ENCODE measurements around the gene BPIFA3.

Gene BPIFA3

GRCh38 chr20:33192912-33193501 lies 24.1 kb upstream of the BPIFA3 start:
- Mint-ChIP-seq H3K27me3 (peaks cover 9% of the 10 kb centered on the region), H3K36me3 (ENCODE audit: low read depth) (no peaks in the 10 kb centered on the region), H3K27ac (no peak overlapping the region), H3K9me3 (no peaks in the 10 kb centered on the region), H3K4me3 (no peak overlapping the region), H3K4me1 (ENCODE audit: low read depth) (no peaks in the 10 kb centered on the region)

- peaks cover 16% of the 10 kb centered on the region for H3K27me3 Mint-ChIP-seq
- H3K4me1 Mint-ChIP-seq (ENCODE audit: low read depth), result no peaks in the 10 kb centered on the region
- no peaks in the 10 kb centered on the region for H3K36me3 Mint-ChIP-seq (ENCODE audit: low read depth)
- no peak overlapping the region for H3K4me3 Mint-ChIP-seq
- no peaks in the 10 kb centered on the region for H3K9me3 Mint-ChIP-seq
- H3K27ac Mint-ChIP-seq, result no peak overlapping the region
These were observed 18.1 kb upstream of the BPIFA3 start for GRCh38 chr20:33199026-33199425.

- no peaks in the 10 kb centered on the region for H3K36me3 Mint-ChIP-seq (ENCODE audit: low read depth)
- H3K4me3 Mint-ChIP-seq, result no peak overlapping the region
- H3K9me3 Mint-ChIP-seq, result no peaks in the 10 kb centered on the region
- H3K27me3 Mint-ChIP-seq, result peaks cover 19% of the 10 kb centered on the region
- no peak overlapping the region for H3K27ac Mint-ChIP-seq
- H3K4me1 Mint-ChIP-seq (ENCODE audit: low read depth), result no peaks in the 10 kb centered on the region
These were observed 14.7 kb upstream of the BPIFA3 start for GRCh38 chr20:33202451-33202850.

GRCh38 chr20:33203444-33203843 lies 13.7 kb upstream of the BPIFA3 start:
- peaks cover 25% of the 10 kb centered on the region for H3K27me3 Mint-ChIP-seq
- H3K9me3 Mint-ChIP-seq, result no peaks in the 10 kb centered on the region
- no peak overlapping the region for H3K27ac Mint-ChIP-seq
- H3K36me3 Mint-ChIP-seq (ENCODE audit: low read depth), result no peaks in the 10 kb centered on the region
- H3K4me1 Mint-ChIP-seq (ENCODE audit: low read depth), result no peaks in the 10 kb centered on the region
- no peak overlapping the region for H3K4me3 Mint-ChIP-seq

GRCh38 chr20:33209789-33210188 lies 7.4 kb upstream of the BPIFA3 start:
- H3K27ac Mint-ChIP-seq, result no peak overlapping the region
- no peaks in the 10 kb centered on the region for H3K36me3 Mint-ChIP-seq (ENCODE audit: low read depth)
- H3K4me3 Mint-ChIP-seq, result no peak overlapping the region
- no peaks in the 10 kb centered on the region for H3K4me1 Mint-ChIP-seq (ENCODE audit: low read depth)
- H3K9me3 Mint-ChIP-seq, result no peaks in the 10 kb centered on the region
- peaks cover 58% of the 10 kb centered on the region for H3K27me3 Mint-ChIP-seq

GRCh38 chr20:33210371-33210770 lies 6.8 kb upstream of the BPIFA3 start:
- Mint-ChIP-seq H3K27ac (no peak overlapping the region), H3K9me3 (no peaks in the 10 kb centered on the region), H3K27me3 (peaks cover 64% of the 10 kb centered on the region), H3K36me3 (ENCODE audit: low read depth) (no peaks in the 10 kb centered on the region), H3K4me1 (ENCODE audit: low read depth) (no peaks in the 10 kb centered on the region), H3K4me3 (no peak overlapping the region)

GRCh38 chr20:33211817-33212424 lies 5.2 kb upstream of the BPIFA3 start:
- no peaks in the 10 kb centered on the region for H3K4me1 Mint-ChIP-seq (ENCODE audit: low read depth)
- H3K9me3 Mint-ChIP-seq, result no peaks in the 10 kb centered on the region
- peaks cover 70% of the 10 kb centered on the region for H3K27me3 Mint-ChIP-seq
- H3K4me3 Mint-ChIP-seq, result no peak overlapping the region
- H3K36me3 Mint-ChIP-seq (ENCODE audit: low read depth), result no peaks in the 10 kb centered on the region
- no peak overlapping the region for H3K27ac Mint-ChIP-seq

GRCh38 chr20:33224399-33224798 lies 7.2 kb downstream of the BPIFA3 start:
- Mint-ChIP-seq H3K4me3 (no peak overlapping the region), H3K36me3 (ENCODE audit: low read depth) (no peaks in the 10 kb centered on the region), H3K9me3 (no peaks in the 10 kb centered on the region), H3K27ac (no peak overlapping the region), H3K4me1 (ENCODE audit: low read depth) (no peaks in the 10 kb centered on the region), H3K27me3 (peaks cover 9% of the 10 kb centered on the region)

GRCh38 chr20:33229843-33230242 lies 12.7 kb downstream of the BPIFA3 start:
- peaks cover 15% of the 10 kb centered on the region for H3K4me1 Mint-ChIP-seq (ENCODE audit: low read depth)
- peaks cover 13% of the 10 kb centered on the region for H3K27me3 Mint-ChIP-seq
- no peaks in the 10 kb centered on the region for H3K9me3 Mint-ChIP-seq
- H3K27ac Mint-ChIP-seq, result peak overlapping the region; percentile 6
- H3K36me3 Mint-ChIP-seq (ENCODE audit: low read depth), result no peaks in the 10 kb centered on the region
- H3K4me3 Mint-ChIP-seq, result no peak overlapping the region

GRCh38 chr20:33231237-33231636 lies 14.1 kb downstream of the BPIFA3 start:
- Mint-ChIP-seq H3K36me3 (ENCODE audit: low read depth) (no peaks in the 10 kb centered on the region), H3K4me3 (no peak overlapping the region), H3K4me1 (ENCODE audit: low read depth) (peaks cover 15% of the 10 kb centered on the region), H3K27ac (no peak overlapping the region), H3K27me3 (peaks cover 5% of the 10 kb centered on the region), H3K9me3 (no peaks in the 10 kb centered on the region)

GRCh38 chr20:33232486-33233072 lies 15.4 kb downstream of the BPIFA3 start:
- no peaks in the 10 kb centered on the region for H3K9me3 Mint-ChIP-seq
- H3K27me3 Mint-ChIP-seq, result peaks cover 16% of the 10 kb centered on the region
- no peak overlapping the region for H3K4me3 Mint-ChIP-seq
- peaks cover 15% of the 10 kb centered on the region for H3K4me1 Mint-ChIP-seq (ENCODE audit: low read depth)
- no peaks in the 10 kb centered on the region for H3K36me3 Mint-ChIP-seq (ENCODE audit: low read depth)
- no peak overlapping the region for H3K27ac Mint-ChIP-seq

- Mint-ChIP-seq H3K27ac (no peak overlapping the region), H3K36me3 (ENCODE audit: low read depth) (no peaks in the 10 kb centered on the region), H3K4me3 (no peak overlapping the region), H3K4me1 (ENCODE audit: low read depth) (peaks cover 15% of the 10 kb centered on the region), H3K27me3 (peaks cover 16% of the 10 kb centered on the region), H3K9me3 (no peaks in the 10 kb centered on the region)
These were observed 16.1 kb downstream of the BPIFA3 start for GRCh38 chr20:33233129-33233774.

- no peaks in the 10 kb centered on the region for H3K9me3 Mint-ChIP-seq
- H3K4me1 Mint-ChIP-seq (ENCODE audit: low read depth), result peaks cover 15% of the 10 kb centered on the region
- no peak overlapping the region for H3K4me3 Mint-ChIP-seq
- H3K36me3 Mint-ChIP-seq (ENCODE audit: low read depth), result no peaks in the 10 kb centered on the region
- no peak overlapping the region for H3K27ac Mint-ChIP-seq
- peaks cover 16% of the 10 kb centered on the region for H3K27me3 Mint-ChIP-seq
These were observed 16.9 kb downstream of the BPIFA3 start for GRCh38 chr20:33234050-33234449.

- H3K27ac Mint-ChIP-seq, result no peak within 1 kb of the TSS
- H3K27me3 Mint-ChIP-seq, result peaks cover 21% of the 10 kb centered on the region
- H3K4me3 Mint-ChIP-seq, result no peak within 1 kb of the TSS
- H3K36me3 Mint-ChIP-seq (ENCODE audit: low read depth), result no peaks in the 10 kb centered on the region
- H3K9me3 Mint-ChIP-seq, result no peaks in the 10 kb centered on the region
- H3K4me1 Mint-ChIP-seq (ENCODE audit: low read depth), result peaks cover 6% of the 10 kb centered on the region
These were observed 18.5 kb downstream of the BPIFA3 start, which contains the start of gene BPIFA1 for GRCh38 chr20:33235696-33236095. TSS of gene BPIFA1 (plus strand) at chr20:33235996. CDS start at chr20:33237712, 1,716 bp downstream.

GRCh38 chr20:33236351-33236750 lies 19.2 kb downstream of the BPIFA3 start:
- Mint-ChIP-seq H3K27me3 (peaks cover 21% of the 10 kb centered on the region), H3K4me3 (no peak overlapping the region), H3K4me1 (ENCODE audit: low read depth) (peaks cover 6% of the 10 kb centered on the region), H3K36me3 (ENCODE audit: low read depth) (no peaks in the 10 kb centered on the region), H3K27ac (no peak overlapping the region), H3K9me3 (no peaks in the 10 kb centered on the region)
